Activated T-cell treated with anti-CD3 and anti-CD28 coated beads, Interleukin-2, amount 50 U/mL, for 24 hours (primary cell): ENCODE data around the gene GSPT1.

Source experiments
- DNase-seq: peaks from one replicate; pipeline ENCODE4 v3.0.0-alpha.2; 2020
- H3K27ac Mint-ChIP-seq: 2 replicates; pipeline ENCODE4 v1.8.0; 2020; ENCODE audit warnings: mild to moderate bottlenecking, mixed read lengths
- H3K27me3 Mint-ChIP-seq: 2 replicates; pipeline ENCODE4 v1.8.0; 2020; ENCODE audit warnings: mixed read lengths
- H3K36me3 Mint-ChIP-seq: 2 replicates; pipeline ENCODE4 v1.8.0; 2020; ENCODE audit warnings: low read depth, mixed read lengths
- H3K4me1 Mint-ChIP-seq: 2 replicates; pipeline ENCODE4 v1.8.0; 2020; ENCODE audit warnings: low read depth, mixed read lengths
- H3K4me3 Mint-ChIP-seq: 2 replicates; pipeline ENCODE4 v1.8.0; 2020; ENCODE audit warnings: mild to moderate bottlenecking, moderate library complexity, mixed read lengths
- H3K9me3 Mint-ChIP-seq: 2 replicates; pipeline ENCODE4 v1.8.0; 2020; ENCODE audit warnings: mixed read lengths

The GSPT1 gene

GRCh38 chr16:11890231-11890965, 25.4 kb downstream of the GSPT1 start:
- Mint-ChIP-seq H3K4me3 (no peak overlapping the region), H3K9me3 (no peaks in the 10 kb centered on the region), H3K27me3 (no peaks in the 10 kb centered on the region), H3K27ac (no peak overlapping the region), H3K4me1 (peaks cover 4% of the 10 kb centered on the region), H3K36me3 (peaks cover 84% of the 10 kb centered on the region)
- no peak for DNase-seq

- no peak for DNase-seq
- peak overlapping the region; percentile 6 for H3K27ac Mint-ChIP-seq
- H3K4me1 Mint-ChIP-seq, result no peaks in the 10 kb centered on the region
- H3K9me3 Mint-ChIP-seq, result no peaks in the 10 kb centered on the region
- H3K27me3 Mint-ChIP-seq, result no peaks in the 10 kb centered on the region
- peaks cover 90% of the 10 kb centered on the region for H3K36me3 Mint-ChIP-seq
- H3K4me3 Mint-ChIP-seq, result no peak overlapping the region
Measured at GRCh38 chr16:11886881-11887280, 28.9 kb downstream of the GSPT1 start.

- no peaks in the 10 kb centered on the region for H3K9me3 Mint-ChIP-seq
- no peaks in the 10 kb centered on the region for H3K27me3 Mint-ChIP-seq
- H3K36me3 Mint-ChIP-seq, result peaks cover 92% of the 10 kb centered on the region
- DNase-seq, result no peak
- peaks cover 4% of the 10 kb centered on the region for H3K4me1 Mint-ChIP-seq
- no peak overlapping the region for H3K27ac Mint-ChIP-seq
- H3K4me3 Mint-ChIP-seq, result no peak overlapping the region
Measured at GRCh38 chr16:11884035-11884434, 31.7 kb downstream of the GSPT1 start.

GRCh38 chr16:11880007-11880406, 35.7 kb downstream of the GSPT1 start:
- peaks cover 94% of the 10 kb centered on the region for H3K36me3 Mint-ChIP-seq
- H3K27me3 Mint-ChIP-seq, result no peaks in the 10 kb centered on the region
- H3K27ac Mint-ChIP-seq, result peak overlapping the region; percentile 27
- no peak overlapping the region for H3K4me3 Mint-ChIP-seq
- H3K9me3 Mint-ChIP-seq, result no peaks in the 10 kb centered on the region
- DNase-seq, result no peak
- peaks cover 4% of the 10 kb centered on the region for H3K4me1 Mint-ChIP-seq

GRCh38 chr16:11877374-11877773, 38.4 kb downstream of the GSPT1 start:
- Mint-ChIP-seq H3K27ac (no peak overlapping the region), H3K36me3 (peaks cover 93% of the 10 kb centered on the region), H3K4me3 (no peak overlapping the region), H3K27me3 (no peaks in the 10 kb centered on the region), H3K4me1 (peaks cover 4% of the 10 kb centered on the region), H3K9me3 (no peaks in the 10 kb centered on the region)
- DNase-seq, result no peak

- no peaks in the 10 kb centered on the region for H3K9me3 Mint-ChIP-seq
- peaks cover 5% of the 10 kb centered on the region for H3K4me1 Mint-ChIP-seq
- H3K27ac Mint-ChIP-seq, result peak overlapping the region; percentile 67
- no peaks in the 10 kb centered on the region for H3K27me3 Mint-ChIP-seq
- no peak overlapping the region for H3K4me3 Mint-ChIP-seq
- no peak for DNase-seq
- H3K36me3 Mint-ChIP-seq, result peaks cover 93% of the 10 kb centered on the region
Measured at GRCh38 chr16:11876306-11876705, 39.5 kb downstream of the GSPT1 start.

- peaks cover 93% of the 10 kb centered on the region for H3K36me3 Mint-ChIP-seq
- H3K27ac Mint-ChIP-seq, result peak overlapping the region; percentile 67
- DNase-seq, result no peak
- no peaks in the 10 kb centered on the region for H3K27me3 Mint-ChIP-seq
- no peak overlapping the region for H3K4me3 Mint-ChIP-seq
- peaks cover 5% of the 10 kb centered on the region for H3K4me1 Mint-ChIP-seq
- no peaks in the 10 kb centered on the region for H3K9me3 Mint-ChIP-seq
Measured at GRCh38 chr16:11875721-11876120, 40.0 kb downstream of the GSPT1 start.

GRCh38 chr16:11871193-11871592, 44.6 kb downstream of the GSPT1 start:
- H3K4me3 Mint-ChIP-seq, result no peak overlapping the region
- peaks cover 86% of the 10 kb centered on the region for H3K36me3 Mint-ChIP-seq
- no peaks in the 10 kb centered on the region for H3K27me3 Mint-ChIP-seq
- H3K4me1 Mint-ChIP-seq, result peaks cover 10% of the 10 kb centered on the region
- no peak for DNase-seq
- no peaks in the 10 kb centered on the region for H3K9me3 Mint-ChIP-seq
- H3K27ac Mint-ChIP-seq, result peak overlapping the region; percentile 64

- Mint-ChIP-seq H3K36me3 (peaks cover 78% of the 10 kb centered on the region), H3K4me1 (peaks cover 16% of the 10 kb centered on the region), H3K4me3 (no peak overlapping the region), H3K27ac (no peak overlapping the region), H3K9me3 (no peaks in the 10 kb centered on the region), H3K27me3 (no peaks in the 10 kb centered on the region)
- no peak for DNase-seq
Measured at GRCh38 chr16:11870399-11870798, 45.4 kb downstream of the GSPT1 start.

- peaks cover 74% of the 10 kb centered on the region for H3K36me3 Mint-ChIP-seq
- no peaks in the 10 kb centered on the region for H3K27me3 Mint-ChIP-seq
- H3K4me3 Mint-ChIP-seq, result no peak overlapping the region
- no peaks in the 10 kb centered on the region for H3K9me3 Mint-ChIP-seq
- DNase-seq, result no peak
- peak overlapping the region; percentile 5 for H3K27ac Mint-ChIP-seq
- H3K4me1 Mint-ChIP-seq, result peaks cover 22% of the 10 kb centered on the region
Measured at GRCh38 chr16:11869353-11870228, 46.2 kb downstream of the GSPT1 start.

GRCh38 chr16:11868412-11868980, 47.3 kb downstream of the GSPT1 start:
- peak overlapping the region; percentile 5 for H3K27ac Mint-ChIP-seq
- DNase-seq, result no peak
- H3K4me3 Mint-ChIP-seq, result no peak overlapping the region
- peaks cover 66% of the 10 kb centered on the region for H3K36me3 Mint-ChIP-seq
- no peaks in the 10 kb centered on the region for H3K27me3 Mint-ChIP-seq
- H3K4me1 Mint-ChIP-seq, result peaks cover 22% of the 10 kb centered on the region
- no peaks in the 10 kb centered on the region for H3K9me3 Mint-ChIP-seq

- DNase-seq, result no peak
- H3K4me3 Mint-ChIP-seq, result no peak overlapping the region
- peaks cover 35% of the 10 kb centered on the region for H3K36me3 Mint-ChIP-seq
- H3K4me1 Mint-ChIP-seq, result peaks cover 20% of the 10 kb centered on the region
- H3K27ac Mint-ChIP-seq, result no peak overlapping the region
- H3K9me3 Mint-ChIP-seq, result no peaks in the 10 kb centered on the region
- H3K27me3 Mint-ChIP-seq, result no peaks in the 10 kb centered on the region
Measured at GRCh38 chr16:11862489-11862888, 53.3 kb downstream of the GSPT1 start.

- Mint-ChIP-seq H3K4me1 (peaks cover 42% of the 10 kb centered on the region), H3K4me3 (no peak overlapping the region), H3K27ac (no peak overlapping the region), H3K9me3 (no peaks in the 10 kb centered on the region), H3K27me3 (no peaks in the 10 kb centered on the region), H3K36me3 (peaks cover 52% of the 10 kb centered on the region)
- DNase-seq, result no peak
Measured at GRCh38 chr16:11857161-11857560, 58.6 kb downstream of the GSPT1 start.

- peaks cover 63% of the 10 kb centered on the region for H3K4me1 Mint-ChIP-seq
- peaks cover 79% of the 10 kb centered on the region for H3K36me3 Mint-ChIP-seq
Measured at GRCh38 chr16:11852092-11852809, 63.5 kb downstream of the GSPT1 start.

More at GRCh38 chr16:11852092-11852809, 63.5 kb downstream of the GSPT1 start:
- no peak for DNase-seq
- no peaks in the 10 kb centered on the region for H3K9me3 Mint-ChIP-seq
- H3K4me3 Mint-ChIP-seq, result peak overlapping the region; percentile 100
- no peaks in the 10 kb centered on the region for H3K27me3 Mint-ChIP-seq
- peak overlapping the region; percentile 97 for H3K27ac Mint-ChIP-seq
